Endothelial cell of umbilical vein (primary cell): ENCODE results near the gene WHRN.

ENCODE experiments used
- CTCF ChIP-seq, 2 donors: IDR thresholded peaks; 1 replicate in 1 of 2; 2 replicates in 1 of 2; pipeline ENCODE4 v1.5.1; 2011; ENCODE audit warnings: low read length in 2 of 2, mild to moderate bottlenecking in 2 of 2, moderate library complexity in 2 of 2, control low read depth in 1 of 2, inconsistent platforms in 1 of 2, low read depth in 1 of 2; ENCODE audit not compliant: insufficient read depth in 1 of 2; ENCODE audit errors: extremely low read depth in 1 of 2
- EZH2 ChIP-seq: IDR thresholded peaks from 2 replicates; pipeline ENCODE4 v1.6.1; 2012; ENCODE audit warnings: borderline replicate concordance, low read depth, mild to moderate bottlenecking, moderate library complexity, low read length, inconsistent platforms; ENCODE audit not compliant: severe bottlenecking
- MYC ChIP-seq: IDR thresholded peaks from one replicate; pipeline ENCODE4 v1.6.1; 2011; ENCODE audit warnings: mild to moderate bottlenecking, low read depth, low read length

- no peak for TF ChIP-seq CTCF (IDR thresholded peaks at IDR 0.05; ENCODE audit: extremely low read depth in 1 of 2, insufficient read depth in 1 of 2, low read depth in 1 of 2, low read length in 2 of 2)
- TF ChIP-seq EZH2 = no peak
- no peak for TF ChIP-seq MYC
Measured at GRCh38 chr9:114408645-114409044, 96.6 kb downstream of the WHRN start.
